Mucosa of rectum (tissue), 2 donors: Measurements from ENCODE around the gene TMEM132E.

Experiments used
- H3K27ac ChIP-seq, 2 donors: one replicate each; pipeline ENCODE4 v1.7.0; 2013; ENCODE audit warnings: inconsistent platforms in 2 of 2, low read depth in 2 of 2, low read length in 2 of 2
- H3K27me3 ChIP-seq, 2 donors: one replicate each; pipeline ENCODE4 v1.7.0; 2013; ENCODE audit warnings: low read length in 2 of 2; ENCODE audit not compliant: control insufficient read depth in 2 of 2, insufficient read depth in 2 of 2
- H3K36me3 ChIP-seq, 2 donors: one replicate each; pipeline ENCODE4 v1.7.0; 2013; ENCODE audit warnings: low read length in 2 of 2; ENCODE audit not compliant: control insufficient read depth in 2 of 2, insufficient read depth in 2 of 2
- H3K4me1 ChIP-seq, 2 donors: one replicate each; pipeline ENCODE4 v1.7.0; 2013; ENCODE audit warnings: low read length in 2 of 2, mild to moderate bottlenecking in 1 of 2; ENCODE audit not compliant: control insufficient read depth in 2 of 2, insufficient read depth in 2 of 2
- H3K4me3 ChIP-seq, 2 donors: one replicate each; pipeline ENCODE4 v1.7.0; 2013; ENCODE audit warnings: low read length in 2 of 2
- H3K9ac ChIP-seq, 2 donors: one replicate each; pipeline ENCODE4 v1.7.0; 2013; ENCODE audit warnings: low read length in 2 of 2, low read depth in 1 of 2, mild to moderate bottlenecking in 1 of 2
- H3K9me3 ChIP-seq, 2 donors: one replicate each; pipeline ENCODE4 v1.7.0; 2013; ENCODE audit warnings: low read length in 2 of 2; ENCODE audit not compliant: control insufficient read depth in 2 of 2
- donor health status: healthy.
- donor health status: Normal muscosa, but diverticular disease.

Gene TMEM132E

GRCh38 chr17:34626121-34626681, 46.8 kb downstream of the TMEM132E start:
- H3K9ac ChIP-seq: no peak overlapping the region
- H3K27me3 ChIP-seq: peaks cover 8% of the 10 kb centered on the region in 2 donors
- H3K9me3 ChIP-seq: no peaks in the 10 kb centered on the region
- no peak overlapping the region for H3K4me3 ChIP-seq
- H3K4me1 ChIP-seq: no peaks in the 10 kb centered on the region
- no peaks in the 10 kb centered on the region for H3K36me3 ChIP-seq
- no peak overlapping the region for H3K27ac ChIP-seq

DNA sequence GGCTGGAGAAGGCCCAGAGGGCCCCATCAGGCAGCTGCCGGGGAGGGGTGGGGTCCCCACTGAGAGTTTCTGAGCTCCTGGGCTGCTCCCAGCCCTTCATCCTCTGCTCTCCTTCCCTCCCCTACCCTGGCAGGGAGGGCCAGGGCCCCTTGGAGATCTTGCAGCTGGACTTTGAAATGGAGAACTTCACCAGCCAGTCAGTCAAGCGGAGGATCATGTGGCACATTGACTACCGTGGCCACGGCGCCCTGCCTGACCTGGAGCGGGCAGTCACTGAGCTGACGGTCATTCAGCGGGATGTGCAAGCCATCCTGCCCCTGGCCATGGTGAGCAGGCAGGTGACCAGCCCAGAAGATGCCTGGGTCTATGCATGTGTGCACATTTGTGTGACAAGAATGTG, 49.5 kb downstream of the TMEM132E start:
- Histone ChIP-seq H3K27ac (no peak overlapping the region), H3K9me3 (no peaks in the 10 kb centered on the region), H3K9ac (no peak overlapping the region), H3K4me3 (no peak overlapping the region), H3K4me1 (no peaks in the 10 kb centered on the region), H3K36me3 (no peaks in the 10 kb centered on the region), H3K27me3 (peaks cover 8% of the 10 kb centered on the region in 2 donors)

DNA sequence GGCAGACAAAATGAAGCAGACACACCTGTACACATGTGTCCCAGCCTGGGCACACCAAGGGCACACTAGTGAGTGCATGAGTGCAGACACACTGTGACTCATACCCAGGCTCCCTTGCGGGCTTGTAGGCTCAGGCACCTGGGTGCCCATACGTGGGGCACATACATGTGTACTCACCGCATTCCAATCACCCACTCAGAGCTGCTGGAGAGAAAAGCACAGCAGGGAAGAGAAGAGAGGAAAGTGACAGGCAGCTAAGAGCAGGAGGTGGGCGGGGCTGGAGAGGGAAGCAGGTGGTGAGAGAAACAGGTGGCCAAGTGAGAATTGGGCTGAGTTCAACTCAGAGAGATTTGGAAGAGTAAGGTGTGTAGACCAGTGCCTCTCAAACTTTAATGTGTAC, 54.0 kb downstream of the TMEM132E start:
- no peak overlapping the region for H3K27ac ChIP-seq
- no peaks in the 10 kb centered on the region for H3K36me3 ChIP-seq
- no peak overlapping the region for H3K9ac ChIP-seq
- H3K27me3 ChIP-seq: peaks cover 6% of the 10 kb centered on the region in 2 donors
- H3K4me1 ChIP-seq: no peaks in the 10 kb centered on the region
- no peak overlapping the region for H3K4me3 ChIP-seq
- no peaks in the 10 kb centered on the region for H3K9me3 ChIP-seq

- no peaks in the 10 kb centered on the region for H3K36me3 ChIP-seq
- H3K4me3 ChIP-seq: no peak overlapping the region
- no peak overlapping the region for H3K9ac ChIP-seq
- H3K4me1 ChIP-seq: no peaks in the 10 kb centered on the region
- H3K27ac ChIP-seq: no peak overlapping the region
- H3K27me3 ChIP-seq: peaks cover 6 to 8% of the 10 kb centered on the region in 2 donors
- no peaks in the 10 kb centered on the region for H3K9me3 ChIP-seq
Observed at GRCh38 chr17:34633760-34634159, 54.4 kb downstream of the TMEM132E start.

- Histone ChIP-seq H3K9ac (no peak overlapping the region), H3K27me3 (peaks cover 6 to 14% of the 10 kb centered on the region in 2 donors)
Observed at GRCh38 chr17:34634551-34635160, 55.3 kb downstream of the TMEM132E start.

GRCh38 chr17:34635876-34636275, 56.5 kb downstream of the TMEM132E start:
- H3K27me3 ChIP-seq: peaks cover 4 to 20% of the 10 kb centered on the region in 2 donors

More at GRCh38 chr17:34634551-34635160, 55.3 kb downstream of the TMEM132E start:
- no peak overlapping the region for H3K27ac ChIP-seq
- no peaks in the 10 kb centered on the region for H3K36me3 ChIP-seq
- H3K9me3 ChIP-seq: no peaks in the 10 kb centered on the region
- no peaks in the 10 kb centered on the region for H3K4me1 ChIP-seq
- no peak overlapping the region for H3K4me3 ChIP-seq

GRCh38 chr17:34637041-34637547, 57.7 kb downstream of the TMEM132E start:
- Histone ChIP-seq H3K4me1 (no peaks in the 10 kb centered on the region), H3K27me3 (peaks cover 4 to 21% of the 10 kb centered on the region in 2 donors), H3K9me3 (no peaks in the 10 kb centered on the region), H3K27ac (no peak overlapping the region), H3K9ac (no peak overlapping the region), H3K4me3 (no peak overlapping the region), H3K36me3 (no peaks in the 10 kb centered on the region)

More at GRCh38 chr17:34635876-34636275, 56.5 kb downstream of the TMEM132E start:
- H3K4me1 ChIP-seq: no peaks in the 10 kb centered on the region
- no peaks in the 10 kb centered on the region for H3K9me3 ChIP-seq
- H3K4me3 ChIP-seq: no peak overlapping the region
- H3K36me3 ChIP-seq: no peaks in the 10 kb centered on the region
- H3K9ac ChIP-seq: no peak overlapping the region
- H3K27ac ChIP-seq: no peak overlapping the region

DNA sequence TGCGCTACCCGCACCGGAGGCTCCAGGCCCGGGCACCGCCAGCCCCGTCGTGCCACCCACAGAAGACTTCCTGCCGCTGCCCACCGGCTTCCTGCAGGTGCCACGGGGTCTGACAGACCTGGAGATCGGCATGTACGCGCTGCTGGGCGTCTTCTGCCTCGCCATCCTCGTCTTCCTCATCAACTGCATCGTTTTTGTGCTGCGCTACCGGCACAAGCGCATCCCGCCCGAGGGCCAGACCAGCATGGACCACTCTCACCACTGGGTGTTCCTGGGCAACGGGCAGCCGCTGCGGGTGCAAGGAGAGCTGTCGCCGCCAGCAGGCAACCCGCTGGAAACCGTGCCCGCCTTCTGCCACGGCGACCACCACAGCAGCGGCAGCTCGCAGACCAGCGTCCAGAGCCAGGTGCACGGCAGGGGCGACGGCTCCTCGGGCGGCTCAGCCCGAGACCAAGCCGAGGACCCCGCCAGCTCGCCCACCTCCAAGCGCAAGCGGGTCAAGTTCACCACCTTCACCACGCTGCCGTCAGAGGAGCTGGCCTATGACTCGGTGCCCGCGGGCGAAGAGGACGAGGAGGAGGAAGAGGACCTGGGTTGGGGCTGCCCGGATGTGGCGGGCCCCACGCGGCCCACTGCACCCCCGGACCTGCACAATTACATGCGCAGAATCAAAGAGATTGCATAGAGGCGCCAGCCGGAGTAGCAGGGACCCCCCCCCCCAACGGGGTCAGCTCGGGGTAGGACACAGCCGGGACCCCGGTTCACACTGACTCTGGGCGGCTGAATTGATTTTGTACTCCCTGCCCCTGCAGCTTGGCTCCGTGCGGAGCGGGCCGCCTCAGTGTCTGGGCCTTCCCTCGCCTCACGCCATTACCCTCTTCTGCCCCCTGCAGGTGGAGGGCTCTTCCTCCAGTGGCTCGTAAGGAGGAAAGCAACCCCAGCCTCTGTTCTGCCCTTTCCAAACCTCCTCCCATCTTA, 58.5 kb downstream of the TMEM132E start:
- Histone ChIP-seq H3K27me3 (peaks cover 4 to 21% of the 10 kb centered on the region in 2 donors), H3K9me3 (no peaks in the 10 kb centered on the region), H3K4me3 (peak overlapping the region in 1 of 2 donors; percentile 31)

GRCh38 chr17:34638526-34639260, 59.3 kb downstream of the TMEM132E start:
- H3K9me3 ChIP-seq: no peaks in the 10 kb centered on the region
- no peaks in the 10 kb centered on the region for H3K4me1 ChIP-seq
- peaks cover 4 to 23% of the 10 kb centered on the region in 2 donors for H3K27me3 ChIP-seq
- no peak overlapping the region for H3K27ac ChIP-seq
- no peaks in the 10 kb centered on the region for H3K36me3 ChIP-seq
- H3K9ac ChIP-seq: no peak overlapping the region
- no peak overlapping the region for H3K4me3 ChIP-seq

More for the DNA sequence above, 58.5 kb downstream of the TMEM132E start:
- H3K27ac ChIP-seq: no peak overlapping the region
- H3K9ac ChIP-seq: no peak overlapping the region
- no peaks in the 10 kb centered on the region for H3K4me1 ChIP-seq
- no peaks in the 10 kb centered on the region for H3K36me3 ChIP-seq
